ENCODE measurements around the gene ART3. TPM values are rescaled to one million over a fixed set of nuclear protein-coding genes. Genes with fewer than 3 reads are reported as not detected.

ART3 gene
- total RNA-seq, 1 experiment from 2014 or later: not detected

GRCh38 chr4:76091052-76091451 lies 16.5 kb downstream of the ART3 start:
- Mint-ChIP-seq H3K27me3 (ENCODE audit: insufficient read depth, unreplicated experiment) (peaks cover 2% of the 10 kb centered on the region), H3K4me3 (ENCODE audit: unreplicated experiment) (no peak overlapping the region), H3K4me1 (ENCODE audit: low read depth, unreplicated experiment) (peaks cover 5% of the 10 kb centered on the region), H3K9me3 (ENCODE audit: unreplicated experiment) (no peaks in the 10 kb centered on the region), H3K27ac (ENCODE audit: unreplicated experiment) (no peak overlapping the region), H3K36me3 (ENCODE audit: insufficient read depth, unreplicated experiment) (no peaks in the 10 kb centered on the region)
- Histone ChIP-seq H3K27me3 (replicated peaks; ENCODE audit: control insufficient read depth, insufficient read depth, low read length) (no peaks in the 10 kb centered on the region), H3K4me1 (no peaks in the 10 kb centered on the region), H3K36me3 (ENCODE audit: control insufficient read depth, insufficient read depth, low read length) (no peaks in the 10 kb centered on the region), H3K9me3 (no peaks in the 10 kb centered on the region), H3K4me3 (ENCODE audit: low read depth, low read length) (no peak overlapping the region)
- DNase-seq: no peak
- BruUV-seq (replicated peaks): no TSS peak
- TF ChIP-seq CTCF (IDR thresholded peaks at IDR 0.05; ENCODE audit: insufficient read depth in 1 of 2, low read depth in 1 of 2, low read length in 1 of 2, severe bottlenecking in 1 of 2, unreplicated experiment in 1 of 2): no peak
- POLR2A ChIA-PET: no interaction called here
- CTCF ChIA-PET: no interaction called here
- intact Hi-C loops (cut with micrococcal nuclease; ENCODE audit: unreplicated experiment): no loop called here

GRCh38 chr4:76095568-76095967 lies 21.1 kb downstream of the ART3 start:
- H3K4me1 Mint-ChIP-seq (ENCODE audit: low read depth, unreplicated experiment): no peaks in the 10 kb centered on the region
- Histone ChIP-seq H3K27me3 (replicated peaks; ENCODE audit: control insufficient read depth, insufficient read depth, low read length) (no peaks in the 10 kb centered on the region), H3K4me1 (no peaks in the 10 kb centered on the region), H3K4me3 (ENCODE audit: low read depth, low read length) (no peak overlapping the region), H3K9me3 (no peaks in the 10 kb centered on the region), H3K36me3 (ENCODE audit: control insufficient read depth, insufficient read depth, low read length) (no peaks in the 10 kb centered on the region)
- no peak overlapping the region for H3K27ac Mint-ChIP-seq (ENCODE audit: unreplicated experiment)
- no peaks in the 10 kb centered on the region for H3K9me3 Mint-ChIP-seq (ENCODE audit: unreplicated experiment)
- ChIA-PET CTCF (no interaction called here), POLR2A (no interaction called here)
- no peak for DNase-seq
- TF ChIP-seq CTCF (IDR thresholded peaks at IDR 0.05; ENCODE audit: insufficient read depth in 1 of 2, low read depth in 1 of 2, low read length in 1 of 2, severe bottlenecking in 1 of 2, unreplicated experiment in 1 of 2): no peak
- H3K27me3 Mint-ChIP-seq (ENCODE audit: insufficient read depth, unreplicated experiment): peaks cover 2% of the 10 kb centered on the region
- H3K4me3 Mint-ChIP-seq (ENCODE audit: unreplicated experiment): no peak overlapping the region
- BruUV-seq (replicated peaks): no TSS peak
- H3K36me3 Mint-ChIP-seq (ENCODE audit: insufficient read depth, unreplicated experiment): no peaks in the 10 kb centered on the region
- intact Hi-C loops (cut with micrococcal nuclease; ENCODE audit: unreplicated experiment): no loop called here

- no peaks in the 10 kb centered on the region for H3K9me3 ChIP-seq
- no peak overlapping the region for H3K4me3 ChIP-seq (ENCODE audit: low read depth, low read length)
- no peaks in the 10 kb centered on the region for H3K27me3 ChIP-seq (replicated peaks; ENCODE audit: control insufficient read depth, insufficient read depth, low read length)
- H3K27ac Mint-ChIP-seq (ENCODE audit: unreplicated experiment): no peak overlapping the region
- H3K4me1 ChIP-seq: no peaks in the 10 kb centered on the region
- TF ChIP-seq CTCF (IDR thresholded peaks at IDR 0.05; ENCODE audit: insufficient read depth in 1 of 2, low read depth in 1 of 2, low read length in 1 of 2, severe bottlenecking in 1 of 2, unreplicated experiment in 1 of 2): no peak
- no peaks in the 10 kb centered on the region for H3K4me1 Mint-ChIP-seq (ENCODE audit: low read depth, unreplicated experiment)
- H3K36me3 ChIP-seq (ENCODE audit: control insufficient read depth, insufficient read depth, low read length): no peaks in the 10 kb centered on the region
- no peaks in the 10 kb centered on the region for H3K36me3 Mint-ChIP-seq (ENCODE audit: insufficient read depth, unreplicated experiment)
- DNase-seq: no peak
- H3K27me3 Mint-ChIP-seq (ENCODE audit: insufficient read depth, unreplicated experiment): peaks cover 2% of the 10 kb centered on the region
- no peak overlapping the region for H3K4me3 Mint-ChIP-seq (ENCODE audit: unreplicated experiment)
- no peaks in the 10 kb centered on the region for H3K9me3 Mint-ChIP-seq (ENCODE audit: unreplicated experiment)
- intact Hi-C loops (cut with micrococcal nuclease; ENCODE audit: unreplicated experiment): no loop called here
- ChIA-PET CTCF (no interaction called here), POLR2A (no interaction called here)
- no TSS peak for BruUV-seq (replicated peaks)
Measured at GRCh38 chr4:76096076-76096475, 21.6 kb downstream of the ART3 start.

All from Caco-2 (cell line).